Transverse colon (tissue), 4 donors: ENCODE data around the gene HDAC4. TPM values are rescaled to one million over a fixed set of nuclear protein-coding genes. Genes with fewer than 3 reads are reported as not detected.
A peak's percentile ranks its signal among the peaks of the same experiment; 100 is the strongest.

Experiments used
- DNase-seq: peaks from one replicate; pipeline ENCODE4 v3.0.0-alpha.2; 2019
- H3K27ac ChIP-seq, 4 donors: fragments of 200-600 bp; sonication (generic); 2 replicates each; pipeline ENCODE4 v1.5.1; 2016 to 2018; ENCODE audit warnings: inconsistent platforms in 4 of 4
- H3K27me3 ChIP-seq: fragments of 200-600 bp; sonication (generic); 2 replicates; pipeline ENCODE4 v1.5.1; 2017; ENCODE audit warnings: inconsistent platforms
- H3K36me3 ChIP-seq, 4 donors: fragments of 200-600 bp; sonication (generic); 2 replicates each; pipeline ENCODE4 v1.5.1; 2017 to 2019; ENCODE audit warnings: inconsistent platforms in 4 of 4
- H3K4me1 ChIP-seq, 4 donors: fragments of 200-600 bp; sonication (generic); 2 replicates each; pipeline ENCODE4 v1.5.1; 2017 to 2020; ENCODE audit warnings: inconsistent platforms in 4 of 4
- H3K4me3 ChIP-seq, 4 donors: fragments of 200-600 bp; sonication (generic); 1 replicate in 1 of 4; 2 replicates in 3 of 4; pipeline versions ENCODE4 v1.5.1 to v1.6.1; 2017 to 2019; ENCODE audit warnings: inconsistent platforms in 4 of 4
- H3K9me3 ChIP-seq, 2 donors: fragments of 200-600 bp; sonication (generic); 2 replicates each; pipeline ENCODE4 v1.5.1; 2017 to 2019; ENCODE audit warnings: inconsistent platforms in 2 of 2
- CTCF ChIP-seq, 5 experiments: fragments of 200-600 bp in 3 of 5; fragments of 450-650 bp in 2 of 5; sonication (generic) in 3 of 5; IDR thresholded peaks; 1 replicate in 2 of 5; 2 replicates in 3 of 5; pipeline ENCODE4 v1.5.1; 2016 to 2017; ENCODE audit warnings: antibody characterized with exemption in 5 of 5, inconsistent platforms in 3 of 5, mild to moderate bottlenecking in 2 of 5, moderate library complexity in 1 of 5
- EP300 ChIP-seq: sonication (generic); formaldehyde crosslinking; IDR thresholded peaks from one replicate; pipeline ENCODE4 v1.6.1; 2017; ENCODE audit warnings: antibody characterized with exemption, low read depth
- POLR2A ChIP-seq: fragments of 450-650 bp; IDR thresholded peaks from one replicate; pipeline ENCODE4 v1.6.1; 2016; ENCODE audit warnings: antibody characterized with exemption, mild to moderate bottlenecking, moderate library complexity
- POLR2AphosphoS5 ChIP-seq, 3 donors: sonication (generic); formaldehyde crosslinking; IDR thresholded peaks; one replicate each; pipeline ENCODE4 v1.6.1; 2016; ENCODE audit warnings: antibody characterized with exemption in 3 of 3
- WGBS, 2 donors: methylation state at CpG; one replicate each; pipeline ENCODE4 v1.1.5; 2018; ENCODE audit warnings: low coverage in 1 of 2; 5-methylcytosine and 5-hydroxymethylcytosine counted together
- in situ Hi-C, 4 donors: fragments of 200-750 bp; cut with MboI; loops; one replicate each; pipeline versions ENCODE4 v1.15.0 to v1.15.1; 2017; ENCODE audit warnings: low sequenced_read_pairs in 3 of 4, low pct_ligation_motif_present in 1 of 4, low pct_unique_long_range_greater_than_20kb in 1 of 4
- intact Hi-C: fragments of 100-400 bp; cut with DNase I; formaldehyde crosslinking; loops from one replicate; pipeline ENCODE4 v1.15.1; 2023; ENCODE audit warnings: low total_unique reads
- total RNA-seq, 4 donors: library from RNA; depleted of rRNA; stranded (reverse); fragments of >200 nt; gene quantifications; one replicate each; pipeline ENCODE4 v1.1.0, GENCODE V29; 2016

Gene HDAC4
- total RNA-seq, 4 donors from 2014 or later: 33.9 to 192 (median 112) TPM

- intact Hi-C loops: no loop called here
- DNase-seq: no peak
- 96% methylated on average over 19 of the region's 20 CpGs; no CpG with 5 or more reads in 1 of the 2 donors for WGBS, 2 donors
- H3K27me3 ChIP-seq: no peaks in the 10 kb centered on the region
- H3K9me3 ChIP-seq: no peaks in the 10 kb centered on the region
- H3K27ac ChIP-seq: no peak overlapping the region
- H3K36me3 ChIP-seq: peaks cover 0 to 4% (median 0%) of the 10 kb centered on the region in 4 donors
- peaks cover 3 to 12% (median 9%) of the 10 kb centered on the region in 4 donors for H3K4me1 ChIP-seq
- TF ChIP-seq CTCF (IDR thresholded peaks at IDR 0.05): no peak
- TF ChIP-seq EP300: no peak
- no peak for TF ChIP-seq POLR2AphosphoS5 (IDR thresholded peaks at IDR 0.05)
- TF ChIP-seq POLR2A: no peak
- H3K4me3 ChIP-seq: no peak overlapping the region
- in situ Hi-C loops: no loop called here
Measured at GRCh38 chr2:239388236-239389151, 12.3 kb downstream of the HDAC4 start.

DNA sequence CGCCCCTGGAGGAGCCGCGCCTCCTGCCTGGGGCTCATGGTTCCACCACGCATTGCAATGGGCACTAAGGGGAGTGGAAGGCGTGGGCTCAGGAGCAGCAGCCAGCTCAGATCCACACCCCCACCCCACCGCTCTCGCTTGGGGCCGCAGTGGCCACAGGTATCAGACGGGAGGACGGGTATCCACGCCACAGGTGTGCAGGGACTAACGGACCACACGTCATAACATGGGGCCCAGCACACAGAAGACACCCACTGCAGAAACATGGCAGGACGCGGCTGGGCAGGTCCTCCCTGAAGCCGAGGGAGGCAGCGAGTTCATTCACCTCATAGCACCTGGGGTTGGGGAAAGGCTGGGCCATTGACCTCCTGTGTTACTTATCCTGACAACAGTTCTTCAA is 13.0 kb downstream of the HDAC4 start:
- Histone ChIP-seq H3K4me3 (no peak overlapping the region), H3K4me1 (peaks cover 0 to 5% (median 2%) of the 10 kb centered on the region in 4 donors), H3K36me3 (peaks cover 0 to 4% (median 0%) of the 10 kb centered on the region in 4 donors), H3K27ac (no peak overlapping the region), H3K9me3 (no peaks in the 10 kb centered on the region), H3K27me3 (no peaks in the 10 kb centered on the region)
- intact Hi-C loops: no loop called here
- in situ Hi-C loops: no loop called here
- 91 to 100% methylated on average over 2 to 17 of the region's 17 CpGs for WGBS, 2 donors
- no peak for DNase-seq
- no peak for TF ChIP-seq POLR2AphosphoS5 (IDR thresholded peaks at IDR 0.05)
- no peak for TF ChIP-seq EP300

- WGBS, 2 donors: 89 to 98% methylated on average over 9 to 22 of the region's 22 CpGs
- H3K4me3 ChIP-seq: no peak overlapping the region
- intact Hi-C loops (no loop called here), in situ Hi-C loops (no loop called here)
- H3K27ac ChIP-seq: peak overlapping the region in 1 of 4 donors; percentile 17
- no peaks in the 10 kb centered on the region for H3K4me1 ChIP-seq
- TF ChIP-seq CTCF (IDR thresholded peaks at IDR 0.05): no peak
- no peak for TF ChIP-seq POLR2AphosphoS5 (IDR thresholded peaks at IDR 0.05)
- no peak for TF ChIP-seq EP300
- DNase-seq: no peak
- H3K27me3 ChIP-seq: no peaks in the 10 kb centered on the region
- no peaks in the 10 kb centered on the region for H3K9me3 ChIP-seq
- peaks cover 0 to 4% (median 0%) of the 10 kb centered on the region in 4 donors for H3K36me3 ChIP-seq
Measured at GRCh38 chr2:239386872-239387445, 13.9 kb downstream of the HDAC4 start.

DNA sequence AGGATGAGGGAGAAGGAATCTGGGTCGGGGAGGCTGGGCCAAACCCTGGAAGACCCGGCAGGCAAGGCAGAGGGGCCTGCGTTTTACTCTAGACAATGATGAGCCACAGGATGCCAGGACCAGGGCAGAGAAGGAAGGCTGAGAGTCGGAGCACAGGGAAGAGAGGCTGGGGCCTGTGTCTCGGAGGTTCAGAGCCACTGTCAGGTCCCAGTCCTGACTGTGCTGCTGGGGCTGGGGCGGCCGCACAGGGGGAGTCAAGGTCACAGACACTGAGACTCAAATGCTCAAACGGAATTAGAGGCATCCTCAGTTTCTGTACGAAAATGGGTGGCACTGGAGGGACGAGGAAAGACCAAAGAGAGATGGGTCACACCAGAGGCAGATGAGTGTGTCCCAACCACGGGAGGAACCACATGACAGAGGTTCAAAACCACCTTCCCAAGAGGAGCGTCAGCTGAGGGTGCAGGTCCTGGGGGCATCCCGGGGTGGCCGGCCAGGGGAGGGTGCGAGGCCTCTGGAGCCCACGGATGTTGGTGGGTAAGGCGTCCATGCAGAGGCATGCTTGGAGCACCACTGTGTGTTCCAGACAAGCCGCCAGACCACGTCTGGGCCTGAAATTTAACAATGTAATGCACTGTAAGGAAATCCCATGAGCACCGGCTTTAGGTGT is 14.7 kb downstream of the HDAC4 start:
- Histone ChIP-seq H3K4me3 (no peak overlapping the region), H3K4me1 (no peaks in the 10 kb centered on the region), H3K36me3 (peaks cover 0 to 4% (median 0%) of the 10 kb centered on the region in 4 donors), H3K27ac (peak overlapping the region in 1 of 4 donors; percentile 17), H3K27me3 (no peaks in the 10 kb centered on the region), H3K9me3 (no peaks in the 10 kb centered on the region)
- DNase-seq: no peak
- in situ Hi-C loops: no loop called here
- WGBS, 2 donors: 89% methylated on average over 20 of the region's 20 CpGs; no CpG with 5 or more reads in 1 of the 2 donors
- intact Hi-C loops: no loop called here
- TF ChIP-seq CTCF (IDR thresholded peaks at IDR 0.05): no peak
- no peak for TF ChIP-seq EP300
- TF ChIP-seq POLR2AphosphoS5 (IDR thresholded peaks at IDR 0.05): no peak
- no peak for TF ChIP-seq POLR2A
